ENCODE data around the gene MAGI1.

MAGI1 gene

GRCh38 chr3:65783117-65783516 is 255.6 kb downstream of the MAGI1 start:
- no peak for DNase-seq

GRCh38 chr3:65781594-65781993 is 257.1 kb downstream of the MAGI1 start:
- no peak for DNase-seq

- DNase-seq = no peak
Measured at GRCh38 chr3:65779390-65779789, 259.3 kb downstream of the MAGI1 start.

- DNase-seq = no peak
Measured at GRCh38 chr3:65778968-65779367, 259.8 kb downstream of the MAGI1 start.

- DNase-seq = no peak
Measured at GRCh38 chr3:65777050-65777449, 261.7 kb downstream of the MAGI1 start.

- DNase-seq = no peak
Measured at GRCh38 chr3:65776494-65776893, 262.2 kb downstream of the MAGI1 start.

DNA sequence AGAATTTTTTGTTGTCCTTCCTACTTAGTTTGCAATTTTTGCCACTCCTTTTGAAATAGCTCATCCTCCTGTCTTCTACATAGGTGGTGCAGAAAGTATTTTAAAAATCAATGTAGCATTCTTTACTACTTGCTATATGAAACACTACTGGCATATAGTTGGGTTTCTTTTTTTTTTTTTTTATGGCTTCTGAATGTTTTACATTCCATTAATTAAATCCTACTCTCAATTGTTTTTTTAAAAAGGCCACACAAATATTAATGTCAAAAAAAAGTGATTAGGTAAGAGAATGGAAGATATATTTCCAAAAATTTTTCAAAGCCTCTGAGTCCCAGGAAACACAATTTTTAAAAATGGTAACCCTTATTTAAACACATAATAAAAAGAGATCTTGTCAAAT is 262.6 kb downstream of the MAGI1 start:
- DNase-seq = no peak

GRCh38 chr3:65772758-65773157 is 266.0 kb downstream of the MAGI1 start:
- DNase-seq = no peak

GRCh38 chr3:65767551-65767950 is 271.2 kb downstream of the MAGI1 start:
- DNase-seq = no peak

GRCh38 chr3:65762235-65762580 is 276.5 kb downstream of the MAGI1 start:
- DNase-seq = no peak

DNA sequence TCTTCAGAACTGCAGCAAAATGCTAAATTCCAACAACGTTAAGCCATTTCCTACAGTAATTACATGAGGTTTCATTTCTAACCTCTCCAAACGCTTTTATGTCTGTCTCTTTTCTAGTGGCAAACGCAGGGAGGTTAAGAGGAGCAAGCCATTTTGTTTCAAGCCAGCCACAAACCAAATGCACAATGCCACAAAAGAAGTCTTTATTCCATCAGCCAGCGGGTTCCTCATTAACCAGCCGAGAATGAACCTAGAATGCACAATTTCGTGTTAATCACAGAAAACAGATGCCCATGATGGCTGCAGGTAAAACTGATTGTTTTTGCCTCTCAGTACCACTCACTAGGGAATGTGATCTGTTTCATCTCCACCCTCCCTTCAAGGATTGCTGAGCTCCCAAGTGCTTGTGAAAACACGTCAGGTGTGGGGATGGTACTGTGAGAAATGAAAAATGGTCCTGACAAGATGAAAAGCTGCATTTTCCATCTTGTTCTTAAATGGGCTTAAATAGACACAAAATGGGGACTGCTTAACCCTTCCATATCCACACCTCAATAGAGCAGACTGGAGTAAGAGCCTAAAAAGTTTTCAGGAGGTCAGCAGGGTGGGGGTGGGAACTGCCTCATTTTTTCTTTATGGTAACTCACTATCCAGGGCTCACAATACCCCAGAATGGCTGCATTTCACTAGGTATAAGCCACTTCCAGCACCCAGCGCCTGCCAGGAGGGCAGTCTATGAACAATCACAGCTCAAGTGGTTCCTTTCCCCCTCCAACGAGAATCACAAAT is 277.1 kb downstream of the MAGI1 start:
- DNase-seq = no peak

- no peak for DNase-seq
Measured at GRCh38 chr3:65758876-65759598, 279.7 kb downstream of the MAGI1 start.

DNA sequence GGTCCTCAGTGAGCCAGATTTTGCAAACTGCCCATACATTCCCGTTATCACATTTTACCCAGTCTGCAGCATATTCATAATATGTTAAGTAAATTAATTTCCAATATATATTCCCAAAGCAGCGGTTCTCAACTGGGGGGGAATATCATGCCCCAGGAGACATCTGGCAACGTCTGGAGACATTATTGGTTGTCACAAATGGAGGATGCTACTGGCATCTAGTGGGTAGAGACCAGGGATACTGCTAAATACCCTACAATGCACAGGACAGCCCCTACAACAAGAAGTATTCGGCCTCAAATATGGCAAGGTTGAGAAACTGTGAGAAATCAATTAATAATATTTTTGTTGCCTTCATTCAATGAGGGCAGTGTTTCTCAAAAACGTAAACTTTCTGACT is 280.3 kb downstream of the MAGI1 start:
- DNase-seq = no peak

DNA sequence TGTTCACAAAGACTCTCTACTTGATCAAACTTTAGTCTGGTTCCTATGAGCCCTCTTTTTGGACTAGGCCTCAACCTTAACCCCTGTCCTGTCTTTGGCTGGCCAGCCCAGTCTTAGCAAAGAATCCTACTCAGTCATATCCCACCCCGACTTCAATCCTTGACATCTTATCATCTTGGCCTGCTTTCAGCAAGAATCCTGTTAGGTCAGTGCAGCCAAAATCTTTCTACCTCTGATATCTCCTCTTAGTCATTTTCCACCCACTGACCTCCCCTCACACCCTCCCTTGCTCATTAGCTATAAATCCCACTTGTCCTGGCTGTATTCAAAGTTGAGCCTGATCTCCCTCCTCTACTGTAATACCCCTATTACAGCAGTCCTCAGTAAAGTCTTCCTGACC is 286.1 kb downstream of the MAGI1 start:
- DNase-seq = no peak

- no peak for DNase-seq
Measured at GRCh38 chr3:65751123-65751700, 287.5 kb downstream of the MAGI1 start.

- no peak for DNase-seq
Measured at GRCh38 chr3:65749066-65749465, 289.7 kb downstream of the MAGI1 start.

DNA sequence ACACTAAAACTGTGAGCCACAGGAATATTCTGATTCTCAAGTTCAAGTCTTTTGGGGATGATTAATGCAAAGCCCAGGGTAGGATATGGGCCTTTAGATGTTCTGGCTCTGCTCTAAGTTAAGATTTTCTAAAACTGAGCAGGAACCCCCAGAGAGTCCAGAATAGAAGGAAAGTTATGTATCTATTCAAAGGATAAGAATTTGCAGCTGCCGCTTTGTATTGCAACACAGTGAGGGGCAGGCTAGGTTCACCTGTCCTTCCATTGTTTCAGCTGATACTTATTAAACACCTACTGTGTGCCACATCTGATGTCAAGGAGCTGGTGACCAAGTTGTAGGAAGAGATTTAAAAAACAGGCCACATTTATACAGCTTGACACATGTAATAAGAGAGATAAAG is 290.4 kb downstream of the MAGI1 start:
- no peak for DNase-seq

DNA sequence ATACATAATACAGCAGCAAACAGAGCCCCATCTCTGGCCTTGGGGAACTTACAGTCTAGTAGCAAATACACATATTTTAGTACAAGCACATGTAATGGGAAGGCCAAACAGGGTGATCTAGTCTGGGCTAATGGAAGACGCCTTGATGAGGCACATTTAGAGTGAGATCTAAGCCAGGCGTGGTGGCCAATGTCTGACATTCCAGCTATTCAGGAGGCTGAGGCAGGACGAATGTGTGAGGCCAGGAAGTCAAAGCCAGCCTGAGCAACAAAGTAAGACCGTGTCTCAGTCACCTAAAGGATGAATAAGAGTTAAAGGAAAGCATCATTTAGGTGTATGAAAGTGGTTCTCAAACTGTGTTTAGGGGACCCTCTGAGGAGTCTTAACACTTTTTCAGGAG is 291.9 kb downstream of the MAGI1 start:
- no peak for DNase-seq

GRCh38 chr3:65745306-65745705 is 293.4 kb downstream of the MAGI1 start:
- no peak for DNase-seq

- no peak for DNase-seq
Measured at GRCh38 chr3:65742914-65743313, 295.8 kb downstream of the MAGI1 start.

GRCh38 chr3:65741540-65741939 is 297.2 kb downstream of the MAGI1 start:
- DNase-seq = no peak

- no peak for DNase-seq
Measured at GRCh38 chr3:65739901-65740541, 298.7 kb downstream of the MAGI1 start.

GRCh38 chr3:65734792-65735191 is 303.9 kb downstream of the MAGI1 start:
- DNase-seq = no peak

DNA sequence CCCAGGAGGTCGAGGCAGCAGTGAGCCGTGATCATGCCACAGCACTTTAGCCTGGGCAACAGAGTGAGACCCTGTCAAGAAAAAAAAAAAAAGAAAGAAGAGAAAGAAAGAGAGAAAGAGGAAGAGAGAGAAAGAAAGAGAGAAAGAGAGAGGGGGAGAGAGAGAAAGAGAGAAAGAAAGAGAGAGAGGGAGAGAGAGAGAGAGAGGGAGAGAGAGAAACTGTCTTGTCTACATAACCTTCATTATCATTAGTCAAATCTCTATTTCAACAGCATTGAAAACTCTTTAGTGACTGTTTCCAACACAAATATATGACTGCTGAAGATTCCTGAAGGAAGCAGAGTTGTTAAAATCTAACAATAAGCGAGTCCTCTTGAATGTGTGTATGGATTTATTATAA is 304.3 kb downstream of the MAGI1 start:
- DNase-seq = no peak
